Liver (tissue), 9 donors: ENCODE results near the gene BOC. TPM values are rescaled to one million over a fixed set of nuclear protein-coding genes. Genes with fewer than 3 reads are reported as not detected.

Experiments used
- DNase-seq: peaks from one replicate; pipeline ENCODE4 v3.0.0-alpha.2; 2017; ENCODE audit warnings: low spot score
- H3K27ac ChIP-seq, 2 donors: one replicate each; pipeline ENCODE4 v1.7.0; 2013; ENCODE audit warnings: inconsistent platforms in 2 of 2, low read length in 2 of 2, control low read depth in 1 of 2, low read depth in 1 of 2, mild to moderate bottlenecking in 1 of 2
- H3K27me3 ChIP-seq, 4 donors: one replicate each; pipeline versions ENCODE4 v1.6.1 to v1.7.0; 2013; ENCODE audit warnings: low read length in 3 of 4, inconsistent platforms in 1 of 4, mild to moderate bottlenecking in 1 of 4, moderate library complexity in 1 of 4; ENCODE audit not compliant: control insufficient read depth in 4 of 4, insufficient read depth in 4 of 4
- H3K36me3 ChIP-seq, 4 donors: one replicate each; pipeline versions ENCODE4 v1.6.1 to v1.7.0; 2013; ENCODE audit warnings: low read length in 3 of 4, mild to moderate bottlenecking in 3 of 4, low read depth in 1 of 4, moderate library complexity in 1 of 4; ENCODE audit not compliant: control insufficient read depth in 4 of 4, insufficient read depth in 3 of 4
- H3K4me1 ChIP-seq, 4 donors: one replicate each; pipeline versions ENCODE4 v1.6.1 to v1.7.0; 2013; ENCODE audit warnings: low read length in 3 of 4, mild to moderate bottlenecking in 3 of 4, moderate library complexity in 1 of 4; ENCODE audit not compliant: control insufficient read depth in 4 of 4, insufficient read depth in 4 of 4
- H3K4me3 ChIP-seq, 3 donors: one replicate each; pipeline versions ENCODE4 v1.6.1 to v1.7.0; 2013; ENCODE audit warnings: low read length in 3 of 3, control low read depth in 1 of 3, low read depth in 1 of 3, mild to moderate bottlenecking in 1 of 3
- H3K9ac ChIP-seq, 2 donors: one replicate each; pipeline ENCODE4 v1.7.0; 2013; ENCODE audit warnings: low read length in 2 of 2, mild to moderate bottlenecking in 2 of 2, moderate library complexity in 2 of 2, control low read depth in 1 of 2, low read depth in 1 of 2
- H3K9me3 ChIP-seq, 4 donors: one replicate each; pipeline versions ENCODE4 v1.6.1 to v1.7.0; 2013; ENCODE audit warnings: low read length in 3 of 4; ENCODE audit not compliant: control insufficient read depth in 4 of 4
- EGR1 ChIP-seq, 2 donors: IDR thresholded peaks; 2 replicates each; pipeline ENCODE4 v1.6.1; 2016 to 2018; ENCODE audit warnings: antibody characterized with exemption in 2 of 2, low read depth in 2 of 2
- FOXA2 ChIP-seq: IDR thresholded peaks from 2 replicates; pipeline ENCODE4 v1.6.1; 2016; ENCODE audit warnings: antibody characterized with exemption
- HNF4A ChIP-seq, 2 donors: conservative IDR thresholded peaks; 2 replicates each; pipeline ENCODE4 v1.6.1; 2016; ENCODE audit warnings: antibody characterized with exemption in 2 of 2, mild to moderate bottlenecking in 2 of 2
- HNF4G ChIP-seq: IDR thresholded peaks from 2 replicates; pipeline ENCODE4 v1.6.1; 2016; ENCODE audit warnings: antibody characterized with exemption
- NR2F2 ChIP-seq: IDR thresholded peaks from 2 replicates; pipeline ENCODE4 v1.6.1; 2016; ENCODE audit warnings: antibody characterized with exemption
- RAD21 ChIP-seq, 2 donors: IDR thresholded peaks; 2 replicates each; pipeline ENCODE4 v1.6.1; 2016; ENCODE audit warnings: antibody characterized with exemption in 2 of 2, mild to moderate bottlenecking in 2 of 2
- RXRA ChIP-seq, 2 donors: IDR thresholded peaks; 2 replicates each; pipeline ENCODE4 v1.6.1; 2017 to 2018; ENCODE audit warnings: antibody characterized with exemption in 2 of 2, mild to moderate bottlenecking in 1 of 2
- SP1 ChIP-seq: IDR thresholded peaks from 2 replicates; pipeline ENCODE4 v1.6.1; 2018; ENCODE audit warnings: antibody characterized with exemption, mild to moderate bottlenecking
- TAF1 ChIP-seq: conservative IDR thresholded peaks from 2 replicates; pipeline ENCODE4 v1.6.1; 2016; ENCODE audit warnings: antibody characterized with exemption, mild to moderate bottlenecking
- YY1 ChIP-seq: IDR thresholded peaks from 2 replicates; pipeline ENCODE4 v1.6.1; 2016; ENCODE audit warnings: antibody characterized with exemption, mild to moderate bottlenecking
- WGBS: extraction: QIAGEN DNeasy Blood & Tissue Kit; methylation state at CpG from one replicate; pipeline ENCODE4 v1.1.7; 2013; 5-methylcytosine and 5-hydroxymethylcytosine counted together
- polyA plus RNA-seq, 2 donors: library from polyadenylated mRNA; stranded (reverse) in 1 of 2; unstranded in 1 of 2; fragments of 200-250 nt in 1 of 2; fragments of >200 nt in 1 of 2; fragmentation: Nextera tagmentation in 1 of 2; extraction: Ambion mirVana in 1 of 2; gene quantifications; one replicate each; pipeline versions ENCODE4 v1.2.1 to v1.2.3, GENCODE V29; 2013 to 2015
- total RNA-seq, 2 donors: library from RNA; depleted of rRNA; stranded (reverse); fragments of >200 nt; gene quantifications; one replicate each; pipeline ENCODE4 v1.2.3, GENCODE V29; 2014
- TF ChIP-seq, protein P1 (sequence below): IDR thresholded peaks from 2 replicates; pipeline ENCODE4 v1.6.1; 2016; ENCODE audit warnings: antibody characterized with exemption
- TF ChIP-seq, protein P2 (sequence below): IDR thresholded peaks from 2 replicates; pipeline ENCODE4 v1.6.1; 2016; ENCODE audit warnings: antibody characterized with exemption, mild to moderate bottlenecking
- TF ChIP-seq, protein P3 (sequence below): IDR thresholded peaks from 2 replicates; pipeline ENCODE4 v1.6.1; 2016; ENCODE audit warnings: antibody characterized with exemption
- donor health status: healthy.
- donor health status: healthy.
- donor health status: healthy.
- donor health status: healthy.
- donor health status: healthy.

BOC gene
- total and polyA plus RNA-seq, 4 donors: 0.31 to 1.5 (median 0.65) TPM; not detected in 1

DNA sequence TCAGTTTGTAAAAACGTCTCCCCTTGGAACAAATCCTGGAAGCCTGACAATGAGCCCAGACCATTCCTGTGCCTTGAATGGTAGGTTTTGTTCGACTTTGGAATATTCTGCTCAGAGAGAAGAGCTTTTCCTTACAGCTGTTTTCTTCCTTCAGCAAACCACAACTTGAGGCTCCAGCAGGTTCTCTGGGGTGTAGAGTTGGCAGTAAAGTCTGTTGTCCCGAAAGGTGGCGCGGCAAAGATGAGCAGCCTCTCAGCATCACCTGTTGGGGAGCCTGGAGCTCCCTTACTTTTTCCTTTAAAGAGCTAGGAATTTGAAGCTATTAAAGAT lies 65.4 kb downstream of the BOC start:
- H3K4me3 ChIP-seq: no peak overlapping the region
- H3K4me1 ChIP-seq: peaks cover 0 to 6% (median 0%) of the 10 kb centered on the region in 4 donors
- H3K9me3 ChIP-seq: no peaks in the 10 kb centered on the region
- H3K9ac ChIP-seq: no peak overlapping the region
- TF ChIP-seq HNF4A (conservative IDR thresholded peaks at IDR 0.05) (no peak), RAD21 (IDR thresholded peaks at IDR 0.05) (no peak), FOXA2 (no peak), EGR1 (IDR thresholded peaks at IDR 0.05; ENCODE audit: low read depth in 2 of 2) (no peak), TAF1 (no peak)
- TF ChIP-seq, protein P1, sequence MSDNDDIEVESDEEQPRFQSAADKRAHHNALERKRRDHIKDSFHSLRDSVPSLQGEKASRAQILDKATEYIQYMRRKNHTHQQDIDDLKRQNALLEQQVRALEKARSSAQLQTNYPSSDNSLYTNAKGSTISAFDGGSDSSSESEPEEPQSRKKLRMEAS: no peak
- TF ChIP-seq, protein P2, sequence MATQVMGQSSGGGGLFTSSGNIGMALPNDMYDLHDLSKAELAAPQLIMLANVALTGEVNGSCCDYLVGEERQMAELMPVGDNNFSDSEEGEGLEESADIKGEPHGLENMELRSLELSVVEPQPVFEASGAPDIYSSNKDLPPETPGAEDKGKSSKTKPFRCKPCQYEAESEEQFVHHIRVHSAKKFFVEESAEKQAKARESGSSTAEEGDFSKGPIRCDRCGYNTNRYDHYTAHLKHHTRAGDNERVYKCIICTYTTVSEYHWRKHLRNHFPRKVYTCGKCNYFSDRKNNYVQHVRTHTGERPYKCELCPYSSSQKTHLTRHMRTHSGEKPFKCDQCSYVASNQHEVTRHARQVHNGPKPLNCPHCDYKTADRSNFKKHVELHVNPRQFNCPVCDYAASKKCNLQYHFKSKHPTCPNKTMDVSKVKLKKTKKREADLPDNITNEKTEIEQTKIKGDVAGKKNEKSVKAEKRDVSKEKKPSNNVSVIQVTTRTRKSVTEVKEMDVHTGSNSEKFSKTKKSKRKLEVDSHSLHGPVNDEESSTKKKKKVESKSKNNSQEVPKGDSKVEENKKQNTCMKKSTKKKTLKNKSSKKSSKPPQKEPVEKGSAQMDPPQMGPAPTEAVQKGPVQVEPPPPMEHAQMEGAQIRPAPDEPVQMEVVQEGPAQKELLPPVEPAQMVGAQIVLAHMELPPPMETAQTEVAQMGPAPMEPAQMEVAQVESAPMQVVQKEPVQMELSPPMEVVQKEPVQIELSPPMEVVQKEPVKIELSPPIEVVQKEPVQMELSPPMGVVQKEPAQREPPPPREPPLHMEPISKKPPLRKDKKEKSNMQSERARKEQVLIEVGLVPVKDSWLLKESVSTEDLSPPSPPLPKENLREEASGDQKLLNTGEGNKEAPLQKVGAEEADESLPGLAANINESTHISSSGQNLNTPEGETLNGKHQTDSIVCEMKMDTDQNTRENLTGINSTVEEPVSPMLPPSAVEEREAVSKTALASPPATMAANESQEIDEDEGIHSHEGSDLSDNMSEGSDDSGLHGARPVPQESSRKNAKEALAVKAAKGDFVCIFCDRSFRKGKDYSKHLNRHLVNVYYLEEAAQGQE: no peak
- TF ChIP-seq, protein P3, sequence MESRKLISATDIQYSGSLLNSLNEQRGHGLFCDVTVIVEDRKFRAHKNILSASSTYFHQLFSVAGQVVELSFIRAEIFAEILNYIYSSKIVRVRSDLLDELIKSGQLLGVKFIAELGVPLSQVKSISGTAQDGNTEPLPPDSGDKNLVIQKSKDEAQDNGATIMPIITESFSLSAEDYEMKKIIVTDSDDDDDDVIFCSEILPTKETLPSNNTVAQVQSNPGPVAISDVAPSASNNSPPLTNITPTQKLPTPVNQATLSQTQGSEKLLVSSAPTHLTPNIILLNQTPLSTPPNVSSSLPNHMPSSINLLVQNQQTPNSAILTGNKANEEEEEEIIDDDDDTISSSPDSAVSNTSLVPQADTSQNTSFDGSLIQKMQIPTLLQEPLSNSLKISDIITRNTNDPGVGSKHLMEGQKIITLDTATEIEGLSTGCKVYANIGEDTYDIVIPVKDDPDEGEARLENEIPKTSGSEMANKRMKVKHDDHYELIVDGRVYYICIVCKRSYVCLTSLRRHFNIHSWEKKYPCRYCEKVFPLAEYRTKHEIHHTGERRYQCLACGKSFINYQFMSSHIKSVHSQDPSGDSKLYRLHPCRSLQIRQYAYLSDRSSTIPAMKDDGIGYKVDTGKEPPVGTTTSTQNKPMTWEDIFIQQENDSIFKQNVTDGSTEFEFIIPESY: no peak
- DNase-seq: no peak
- H3K36me3 ChIP-seq: no peaks in the 10 kb centered on the region
- no peak overlapping the region for H3K27ac ChIP-seq
- no peaks in the 10 kb centered on the region for H3K27me3 ChIP-seq
- 80% methylated on average over 5 of the region's 5 CpGs for WGBS

DNA sequence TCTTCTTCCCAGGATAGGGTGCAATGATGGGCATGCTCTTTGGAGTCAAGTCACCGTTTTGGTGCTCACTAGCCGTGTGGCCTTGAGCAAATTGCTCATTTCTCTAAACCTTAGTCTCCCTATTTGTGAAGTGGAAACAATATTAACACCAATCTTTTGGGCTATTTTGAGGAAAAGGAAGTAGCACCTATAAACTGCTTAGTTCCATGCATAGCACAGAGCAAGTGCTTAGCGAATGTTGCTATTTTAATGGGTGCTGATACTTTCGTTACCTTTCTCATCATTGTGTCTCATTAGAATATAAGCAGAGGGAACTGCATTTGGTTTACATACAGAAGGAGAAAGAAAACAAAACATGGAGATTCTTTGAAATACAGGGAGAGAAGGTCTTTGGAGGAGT lies 66.1 kb downstream of the BOC start:
- Histone ChIP-seq H3K9me3 (no peaks in the 10 kb centered on the region), H3K9ac (no peak overlapping the region), H3K4me1 (peaks cover 0 to 6% (median 0%) of the 10 kb centered on the region in 4 donors), H3K27me3 (no peaks in the 10 kb centered on the region), H3K4me3 (no peak overlapping the region), H3K36me3 (no peaks in the 10 kb centered on the region), H3K27ac (no peak overlapping the region)
- no peak for DNase-seq
- 80% methylated on average over 4 of the region's 4 CpGs for WGBS
- TF ChIP-seq YY1 (no peak), RAD21 (IDR thresholded peaks at IDR 0.05) (no peak), NR2F2 (no peak), SP1 (no peak), HNF4G (no peak), RXRA (IDR thresholded peaks at IDR 0.05) (no peak), FOXA2 (no peak)
- TF ChIP-seq, protein P3: no peak
- TF ChIP-seq, protein P1: no peak
